HuH-7 (cell line): ENCODE measurements around the gene AMMECR1L.
"Not testable (repeated sequence)": the region's sequence is repeated elsewhere in the genome, so short reads cannot be mapped to it uniquely, and the experiment has no call there.

Experiments
- DNase-seq: peaks from one replicate; pipeline ENCODE4 v3.0.0; 2011; ENCODE audit warnings: low spot score

Gene AMMECR1L

DNA sequence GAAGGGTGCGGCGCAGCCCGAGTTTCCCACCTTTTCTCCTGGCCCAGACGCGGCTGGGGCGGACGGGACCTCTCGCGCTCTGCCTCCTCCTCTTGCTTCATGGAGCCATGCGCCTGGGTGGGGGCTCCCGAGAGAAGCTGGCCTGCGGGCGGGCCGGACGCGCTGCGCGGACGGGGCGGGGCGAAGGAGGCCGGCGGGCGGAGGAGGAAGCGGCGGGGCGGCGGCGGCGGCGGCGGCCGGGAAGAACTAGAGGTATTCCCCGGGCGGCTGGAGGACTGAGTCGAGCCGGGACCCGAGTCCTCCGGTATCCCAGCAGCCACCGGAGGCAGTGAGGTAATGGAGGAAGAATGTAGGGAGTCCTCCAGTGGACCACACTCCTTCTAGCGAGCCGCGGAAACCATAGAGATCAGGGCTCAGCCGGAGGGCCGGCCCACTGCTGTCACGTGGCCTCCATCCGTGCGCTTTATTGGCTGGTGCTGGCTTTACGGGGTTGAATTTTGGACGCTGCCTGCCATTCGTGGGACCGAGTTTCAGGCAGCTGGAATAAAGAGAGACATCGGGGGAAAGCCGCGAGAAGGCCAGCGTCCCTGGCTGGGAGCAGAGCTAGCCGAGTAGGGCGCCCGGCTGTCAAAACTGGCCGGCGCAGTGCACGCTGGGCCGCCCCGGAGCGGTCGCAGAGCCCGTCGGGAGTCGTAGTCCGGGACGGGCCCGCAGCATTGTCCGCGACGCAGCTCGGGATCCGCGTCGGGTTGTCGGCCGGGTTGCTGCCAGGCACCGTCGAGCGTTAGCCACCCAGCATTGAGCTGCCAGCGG, at the start of gene AMMECR1L:
TSS of gene AMMECR1L (minus strand) at position 177 of the 813 bp plus-strand sequence. CDS start 11,722 bp downstream, outside the sequence.
- not testable (repeated sequence) for DNase-seq

DNA sequence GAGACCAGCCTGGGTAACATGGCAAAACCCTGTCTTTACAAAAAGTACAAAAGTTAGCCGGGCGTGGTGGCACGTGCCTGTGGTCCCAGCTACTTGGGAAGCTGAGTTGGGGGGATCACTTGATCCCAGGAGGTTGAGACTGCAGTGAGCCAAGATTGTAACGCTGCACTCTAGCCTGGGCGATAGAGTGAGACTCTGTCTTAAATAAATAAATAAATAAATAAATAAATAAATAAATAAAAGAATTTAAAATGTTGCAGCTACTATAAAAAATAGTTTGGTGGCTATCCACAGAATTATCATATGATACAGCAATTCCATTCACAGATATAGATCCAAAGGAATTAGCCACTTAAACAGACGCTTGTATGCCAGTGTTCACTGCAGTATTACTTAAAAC, 49.6 kb upstream of the AMMECR1L start:
- DNase-seq: no peak

DNA sequence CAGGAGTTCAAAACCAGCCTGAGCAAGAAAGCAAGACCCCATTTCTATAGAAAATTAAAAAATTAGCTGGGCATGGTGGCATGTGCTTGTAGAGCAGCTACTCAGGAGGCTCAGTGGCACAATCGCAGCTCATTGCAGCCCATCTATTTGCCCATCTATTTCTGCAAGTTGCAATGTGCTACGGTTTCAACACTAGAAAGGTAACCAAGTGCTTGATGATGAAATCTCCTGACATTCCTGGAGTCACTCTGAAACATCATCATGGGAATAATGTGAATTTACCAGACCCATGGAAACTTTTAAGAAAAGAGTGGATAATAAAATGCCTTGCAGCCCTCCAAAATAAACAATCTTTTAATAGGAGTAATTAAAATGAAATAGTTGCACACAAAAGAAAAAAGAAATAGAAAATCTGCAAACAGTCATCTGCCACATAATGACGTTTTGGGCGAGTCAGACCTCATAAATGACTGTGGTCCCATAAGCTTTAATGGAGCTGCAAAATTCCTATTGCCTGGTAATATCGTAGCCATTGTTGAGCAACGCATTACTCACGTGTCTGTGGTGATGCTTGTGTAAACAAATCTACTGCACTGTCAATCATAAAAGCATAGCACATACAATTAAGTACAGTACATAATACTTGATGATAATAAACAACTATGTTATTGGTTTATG, 46.6 kb upstream of the AMMECR1L start:
- no peak for DNase-seq

DNA sequence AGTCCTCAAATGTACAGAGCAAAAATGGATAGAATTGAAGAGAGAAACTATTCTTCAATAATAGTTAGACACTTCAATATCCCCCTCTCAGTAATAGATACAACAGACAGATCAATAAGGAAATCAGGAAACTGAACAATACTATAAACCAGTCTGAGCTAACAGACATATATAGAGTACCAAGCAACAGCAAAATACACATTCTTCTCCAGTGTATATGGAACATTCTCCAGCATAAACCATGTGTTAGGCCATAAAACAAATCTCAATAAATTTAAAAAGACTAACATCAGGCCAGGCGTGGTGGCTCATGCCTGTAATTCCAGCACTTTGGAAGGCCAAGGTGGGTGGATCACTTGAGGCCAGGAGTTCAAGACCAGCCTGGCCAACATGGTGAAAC, 43.7 kb upstream of the AMMECR1L start:
- no peak for DNase-seq

DNA sequence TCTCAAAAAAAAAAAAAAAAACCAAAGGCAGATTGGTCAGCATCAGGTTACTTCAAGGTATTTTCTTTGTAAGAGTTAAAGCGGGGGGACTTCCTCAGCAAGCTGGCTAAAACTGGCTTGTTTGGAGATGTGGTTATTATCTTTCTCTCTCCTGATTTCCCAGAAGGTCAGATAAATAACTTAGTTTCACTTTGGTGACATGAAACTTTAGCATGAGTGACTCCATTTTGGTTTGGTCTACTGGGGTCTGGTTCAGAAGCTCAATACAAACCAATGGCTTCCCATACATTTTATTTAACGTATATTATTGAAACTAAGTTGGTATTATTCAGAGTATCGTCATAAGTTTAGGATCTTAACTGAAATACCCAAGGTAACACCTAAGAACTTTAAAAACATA, 41.6 kb upstream of the AMMECR1L start:
- no peak for DNase-seq

DNA sequence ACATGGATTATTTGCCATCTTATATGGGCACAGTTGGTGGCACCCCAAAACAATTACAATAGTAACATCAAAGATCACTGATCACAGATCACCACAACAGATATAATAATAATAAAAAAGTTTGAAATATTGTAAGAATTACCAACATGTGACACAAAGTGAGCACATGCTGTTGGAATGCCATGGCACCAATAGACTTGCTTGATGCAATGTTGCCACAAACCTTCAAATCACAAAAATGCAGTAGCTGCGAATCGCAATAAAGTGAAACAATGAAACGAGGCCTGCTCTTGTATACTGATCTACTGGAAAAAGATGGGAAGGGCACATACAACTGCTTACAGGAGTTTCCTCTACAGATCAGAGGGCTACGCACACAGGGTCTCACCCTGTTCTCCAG, 32.2 kb upstream of the AMMECR1L start:
- no peak for DNase-seq

DNA sequence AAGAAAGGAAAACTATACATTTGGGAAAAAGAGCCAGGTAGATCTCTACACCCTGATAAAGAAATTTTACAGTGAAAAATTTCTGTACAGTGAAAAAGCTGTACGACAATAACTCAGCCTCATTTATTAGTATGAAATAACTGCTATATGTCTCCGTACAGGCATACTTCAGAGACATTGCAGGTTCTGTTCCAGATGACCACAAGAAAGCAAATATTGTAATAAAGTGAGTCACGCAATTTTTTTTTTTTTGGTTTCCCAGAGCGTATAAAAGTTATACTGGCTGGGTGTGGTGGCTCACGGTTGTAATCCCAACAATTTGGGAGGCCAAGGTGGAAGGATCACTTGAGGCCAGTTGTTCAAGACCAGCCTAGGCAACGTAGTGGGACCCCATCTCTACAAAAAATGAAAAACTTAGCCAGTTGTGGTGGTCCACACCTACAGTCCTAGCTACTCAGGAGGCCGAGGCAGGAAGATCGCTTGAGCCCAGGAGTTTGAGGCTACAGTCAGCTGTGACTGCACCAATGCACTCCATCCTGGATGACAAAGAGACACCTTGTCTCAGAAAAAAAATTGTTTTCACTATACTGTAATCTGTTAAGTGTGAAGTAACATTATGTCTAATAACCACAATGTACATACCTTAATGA, 28.2 kb upstream of the AMMECR1L start:
- no peak for DNase-seq

DNA sequence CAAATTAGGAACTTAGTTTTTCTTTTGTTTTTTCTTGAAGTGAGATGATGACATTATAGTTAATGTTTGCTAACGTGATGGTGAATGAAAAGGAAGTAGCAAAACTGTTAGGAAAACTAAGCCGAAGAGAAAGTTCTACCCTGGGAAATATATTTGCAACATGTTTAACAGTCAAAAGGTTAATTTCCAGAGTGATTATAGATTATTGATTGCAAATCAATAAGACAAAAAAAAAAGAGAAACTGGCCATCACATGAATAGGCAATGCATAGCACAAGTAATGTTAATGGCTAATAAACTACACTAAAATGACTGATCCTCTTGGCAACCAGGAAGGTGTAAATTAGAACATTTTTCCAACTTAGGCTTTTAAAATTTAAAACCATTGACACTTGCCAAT, 26.0 kb upstream of the AMMECR1L start:
- DNase-seq: no peak

DNA sequence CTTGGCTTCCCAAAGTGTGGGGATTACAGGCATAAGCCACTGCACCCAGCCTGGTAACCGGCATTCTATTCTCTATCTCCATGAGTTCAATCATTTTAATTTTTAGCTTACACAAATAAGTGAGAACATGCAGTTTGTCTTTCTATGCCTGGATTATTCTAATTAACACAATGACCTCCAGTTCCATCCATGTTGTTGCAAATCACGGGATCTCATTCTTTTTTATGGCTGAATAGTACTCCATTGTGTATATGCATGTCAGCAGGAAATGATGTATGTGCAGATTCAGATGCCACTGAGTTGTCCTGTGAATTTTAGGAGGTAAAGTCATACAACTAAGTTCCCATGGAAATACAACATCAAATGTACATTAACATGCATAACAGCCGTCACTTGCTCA, 24.7 kb upstream of the AMMECR1L start:
- no peak for DNase-seq

DNA sequence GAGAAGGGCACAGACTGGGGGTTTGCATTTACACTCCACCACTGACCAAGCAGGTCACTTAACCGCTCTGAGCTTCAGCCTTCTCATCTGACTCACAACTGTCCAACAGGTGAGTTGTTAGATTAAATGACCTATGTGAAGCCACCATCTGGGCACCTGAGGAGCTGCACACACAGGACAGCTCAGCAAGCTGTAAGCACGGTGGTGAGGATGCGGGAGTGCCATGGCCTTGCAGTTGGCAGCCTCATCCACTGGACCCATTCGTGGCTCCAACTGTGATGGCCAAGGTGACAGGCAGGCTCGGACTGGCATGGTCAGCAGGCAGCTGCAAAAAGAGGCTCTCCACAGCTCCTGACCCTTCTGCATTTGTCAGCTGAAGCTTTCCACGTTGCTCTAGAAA, 23.3 kb upstream of the AMMECR1L start:
- no peak for DNase-seq

DNA sequence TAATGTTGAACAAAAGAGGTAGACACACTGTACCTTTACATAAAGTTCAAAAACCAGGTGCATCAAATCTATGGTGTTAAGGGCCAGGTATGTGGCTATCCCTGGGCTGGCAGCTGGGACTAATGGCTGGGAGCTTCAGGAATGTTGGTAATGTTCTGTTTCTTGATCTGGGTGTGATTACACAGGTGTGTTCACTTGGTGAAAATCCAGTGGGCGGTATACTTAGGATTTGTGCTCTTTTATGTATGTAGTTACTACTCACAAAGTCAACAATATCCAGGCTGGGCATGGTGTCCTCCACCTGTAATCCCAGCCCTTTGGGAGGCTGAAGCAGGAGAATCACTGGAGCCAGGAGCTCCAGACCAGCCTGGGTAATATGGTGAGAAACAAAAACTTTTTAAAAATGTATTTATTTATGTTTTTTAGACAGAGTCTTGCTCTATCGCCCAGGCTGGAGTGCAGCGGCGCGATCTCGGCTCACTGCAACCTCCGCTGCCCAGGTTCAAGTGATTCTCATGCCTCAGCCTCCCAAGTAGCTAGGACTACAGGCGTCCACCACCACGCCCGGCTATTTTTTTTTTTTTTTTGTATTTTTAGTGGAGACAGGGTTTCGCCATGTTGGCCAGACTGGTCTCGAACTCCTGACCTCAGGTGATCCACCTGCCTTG, 22.1 kb upstream of the AMMECR1L start:
- not testable (repeated sequence) for DNase-seq

DNA sequence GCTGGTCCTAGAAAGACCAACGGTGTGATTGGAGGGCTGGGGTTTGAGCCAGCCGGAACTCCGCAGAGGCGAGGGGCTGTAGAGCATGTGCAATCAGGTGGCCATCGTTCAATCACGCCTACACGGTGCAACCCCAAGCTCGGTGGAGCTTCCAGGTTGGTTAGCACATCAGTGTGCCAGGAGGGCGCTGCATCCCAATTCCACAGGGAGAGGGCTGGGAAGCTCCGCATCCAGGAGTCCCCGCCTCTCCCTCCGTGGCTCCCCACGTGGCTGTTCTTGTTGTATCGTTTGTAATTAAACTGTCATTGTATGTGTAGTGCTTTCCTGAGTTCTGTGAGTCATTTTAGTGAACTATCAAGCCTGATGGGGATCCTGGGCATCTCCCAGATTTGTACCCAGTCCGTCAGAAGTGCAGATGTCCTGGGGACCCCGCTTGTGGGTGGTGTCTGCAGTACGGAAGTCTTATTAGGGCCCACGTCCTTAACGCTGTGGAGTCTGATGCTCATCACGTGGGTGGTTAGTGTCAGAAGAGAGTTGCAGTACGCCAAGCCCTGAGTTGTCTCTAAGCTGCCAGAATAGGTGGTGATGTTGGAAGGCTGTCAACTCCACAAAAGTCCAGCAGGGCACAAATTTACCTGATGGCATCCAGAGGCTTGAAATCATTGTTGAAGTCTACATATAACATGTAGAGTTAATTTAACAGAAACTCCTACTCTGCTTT, 20.6 kb upstream of the AMMECR1L start:
- no peak for DNase-seq

DNA sequence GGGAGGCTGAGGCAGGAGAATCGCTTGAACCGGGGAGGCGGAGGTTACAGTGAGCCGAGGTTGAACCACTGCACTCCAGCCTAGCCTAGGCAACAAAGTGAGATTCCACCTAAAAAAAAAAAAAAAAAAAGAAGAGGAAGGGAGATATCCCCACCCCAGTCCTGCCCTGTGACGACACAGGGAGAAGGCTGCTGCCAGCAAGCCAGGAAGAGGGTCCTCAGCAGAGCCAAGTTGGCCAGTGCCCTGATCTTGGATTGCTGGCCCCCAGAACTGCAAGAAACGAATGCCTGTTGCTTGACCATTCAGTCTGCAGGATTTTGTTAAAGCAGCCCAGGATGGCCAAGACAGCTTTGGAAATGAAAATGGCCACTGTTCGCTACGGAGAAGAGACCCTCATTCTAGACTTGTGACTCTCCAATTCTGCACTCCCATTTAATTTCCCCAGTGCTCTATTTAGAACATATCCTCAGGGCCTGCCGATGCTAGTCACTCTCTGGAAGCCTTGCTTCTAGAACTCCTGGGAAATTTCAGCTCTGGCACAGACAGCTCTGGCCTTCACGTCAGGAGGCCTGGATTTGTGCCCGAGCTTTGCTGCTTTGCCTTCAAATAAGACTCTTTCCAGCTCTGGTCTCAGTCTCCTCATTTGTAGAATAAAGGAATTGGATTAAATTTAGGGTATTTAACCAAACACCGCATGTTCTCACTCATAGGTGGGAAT, 15.7 kb upstream of the AMMECR1L start:
- no peak for DNase-seq

DNA sequence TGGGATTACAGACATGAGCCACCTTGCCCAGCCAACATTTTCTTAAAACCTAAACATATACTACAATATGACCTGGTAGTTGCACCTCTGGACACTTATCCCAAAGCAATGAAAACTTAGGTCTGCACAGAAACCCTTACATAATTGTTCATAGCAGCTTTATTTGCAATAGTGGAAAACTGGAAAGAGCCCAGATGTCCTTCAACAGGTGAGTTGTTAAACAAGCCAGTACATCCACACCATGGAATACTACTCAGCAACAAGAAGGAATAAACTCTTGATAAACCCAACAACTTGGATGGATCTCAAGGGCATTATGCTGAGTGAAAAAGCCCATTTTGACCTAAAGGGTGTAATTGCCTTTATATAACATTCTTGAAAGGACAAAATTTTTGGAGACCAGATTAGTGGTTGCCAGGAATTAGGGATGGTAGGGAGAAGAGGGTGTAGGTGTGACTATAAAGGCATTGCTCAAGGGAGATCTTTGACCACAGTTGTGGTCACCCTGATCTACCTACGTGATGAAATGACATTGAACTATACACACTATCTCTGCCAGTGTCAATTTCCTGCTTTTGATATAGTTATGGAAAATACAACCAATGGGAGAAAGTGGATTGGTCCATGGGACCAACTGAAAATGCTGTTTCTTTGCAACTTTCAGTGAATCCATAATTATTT, 11.9 kb upstream of the AMMECR1L start:
- no peak for DNase-seq

DNA sequence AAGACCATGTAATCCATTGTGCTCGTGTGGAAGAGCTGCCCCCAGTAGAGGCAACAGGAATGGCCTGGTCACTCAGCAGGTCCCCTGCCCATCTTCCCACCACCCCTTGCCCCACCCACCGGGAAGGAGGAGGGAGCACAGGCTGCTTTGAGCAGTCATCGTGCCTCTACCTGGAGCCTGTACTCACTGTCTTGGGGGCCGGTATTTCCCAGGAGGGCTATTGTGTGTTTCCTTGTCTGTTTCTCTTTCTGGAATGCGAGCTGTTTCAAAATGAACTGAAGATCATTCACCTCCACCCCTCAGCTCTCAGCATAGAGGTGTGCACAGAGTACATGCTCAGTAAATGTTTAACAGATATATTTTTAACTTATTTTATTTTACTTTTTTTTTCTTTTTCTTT, 7.7 kb upstream of the AMMECR1L start:
- no peak for DNase-seq

DNA sequence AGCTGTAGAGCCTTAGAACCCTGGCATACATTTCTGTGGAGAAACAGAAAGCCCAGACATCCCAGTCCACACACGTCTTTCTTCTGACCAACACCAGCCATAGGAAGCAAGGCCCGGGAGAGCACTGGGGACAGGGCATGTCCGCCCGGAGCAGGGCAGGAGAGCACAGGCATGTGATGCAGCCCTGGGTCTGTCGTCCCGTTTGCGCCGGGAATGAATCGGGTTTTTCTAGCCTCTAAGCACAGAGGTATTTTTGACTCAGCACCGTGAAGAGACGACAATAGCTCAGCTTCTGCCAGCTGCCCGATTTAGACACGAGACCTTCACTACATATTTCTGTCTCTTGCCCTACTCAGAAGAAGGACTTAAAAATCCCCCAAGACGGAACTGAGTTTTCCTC, 7.3 kb upstream of the AMMECR1L start:
- DNase-seq: no peak

DNA sequence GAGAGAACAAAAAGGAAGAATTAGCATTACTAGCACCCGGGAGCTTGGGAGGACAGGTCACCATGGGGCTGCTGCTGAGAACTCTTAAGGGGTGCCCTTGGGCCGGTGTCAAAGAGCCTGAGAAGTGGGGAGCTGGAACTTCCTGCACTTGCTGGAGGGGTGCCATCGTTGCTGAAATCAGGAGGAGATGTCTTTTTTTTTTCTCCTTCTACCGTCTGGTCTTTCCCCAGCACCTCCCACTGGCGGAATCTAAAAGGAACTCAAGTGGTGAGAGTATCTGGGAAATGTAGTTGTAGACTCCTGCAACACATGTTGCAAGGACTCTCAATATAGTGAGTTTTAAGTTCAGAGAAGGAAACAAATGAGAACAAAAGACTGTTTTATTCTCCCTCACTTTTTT, 6.1 kb upstream of the AMMECR1L start:
- no peak for DNase-seq

DNA sequence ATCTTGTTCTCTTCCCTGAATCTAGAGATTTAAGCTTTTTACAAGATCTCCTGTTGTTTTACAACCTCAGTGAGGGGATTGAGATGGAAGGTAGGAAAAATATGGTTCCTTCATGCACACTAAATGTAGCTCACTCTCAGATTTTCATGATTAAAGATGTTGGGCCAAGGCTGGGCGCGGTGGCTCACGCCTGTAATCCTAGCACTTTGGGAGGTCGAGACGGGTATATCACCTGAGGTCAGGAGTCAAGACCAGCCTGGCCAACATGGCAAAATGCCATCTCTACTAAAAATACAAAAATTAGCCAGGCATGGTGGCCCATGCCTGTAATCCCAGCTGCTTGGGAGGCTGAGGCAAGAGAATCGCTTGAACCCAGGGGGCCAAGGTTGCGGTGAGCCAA, 5.0 kb upstream of the AMMECR1L start:
- not testable (repeated sequence) for DNase-seq

DNA sequence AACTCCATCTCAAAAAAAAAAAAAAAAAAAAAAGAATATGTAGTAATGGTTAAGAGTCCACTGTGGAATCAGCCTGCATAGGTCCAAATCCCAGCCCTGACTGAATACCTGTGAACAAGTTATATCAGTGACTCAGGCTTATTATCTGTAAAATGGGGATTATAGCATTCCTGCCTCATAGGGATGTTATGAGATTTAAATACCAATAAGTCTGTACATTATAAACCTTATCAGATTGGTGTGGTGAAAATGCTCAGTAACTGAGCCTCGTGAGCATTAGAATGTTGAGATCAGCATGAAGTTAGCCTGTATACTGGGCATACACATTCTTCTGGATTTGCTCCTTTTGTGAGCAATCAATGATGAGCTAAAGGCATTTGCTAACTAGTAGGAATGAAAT, 3.0 kb upstream of the AMMECR1L start:
- DNase-seq: no peak

DNA sequence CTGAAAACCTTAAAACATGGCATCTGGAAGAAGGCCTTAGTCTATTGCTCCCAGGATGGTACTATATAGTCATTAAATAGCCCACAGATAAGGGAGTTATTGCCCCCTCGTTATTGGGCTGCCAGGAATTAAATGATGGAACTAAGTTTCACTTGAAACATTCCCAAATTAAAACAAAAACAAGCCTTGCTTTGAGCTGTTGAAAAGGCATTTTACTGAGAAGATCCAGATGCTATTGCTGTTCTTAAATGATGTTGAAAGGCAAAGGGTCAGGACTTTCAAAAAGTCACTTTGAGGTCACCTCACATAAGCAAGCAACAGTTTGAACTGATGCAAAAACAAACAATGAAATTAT, 2.0 kb upstream of the AMMECR1L start:
- DNase-seq: no peak
